Ovary (tissue), 3 donors: ENCODE measurements around the gene KRTAP10-9.

ENCODE experiments used
- EP300 ChIP-seq: sonication (generic); formaldehyde crosslinking; IDR thresholded peaks from one replicate; pipeline ENCODE4 v1.6.1; 2017; ENCODE audit warnings: antibody characterized with exemption
- POLR2A ChIP-seq: fragments of 450-650 bp; IDR thresholded peaks from one replicate; pipeline ENCODE4 v1.6.1; 2017; ENCODE audit warnings: antibody characterized with exemption, mild to moderate bottlenecking, moderate library complexity
- TF ChIP-seq, protein P1 (sequence below), 3 donors: fragments of 450-650 bp in 2 of 3; fragments of 200-600 bp in 1 of 3; IDR thresholded peaks; one replicate each; pipeline versions ENCODE4 v1.5.1 to v1.8.0; 2016 to 2022; ENCODE audit warnings: antibody characterized with exemption in 3 of 3, mild to moderate bottlenecking in 1 of 3
- donor health status: DM: no; HTN: no; CAD: no.

DNA sequence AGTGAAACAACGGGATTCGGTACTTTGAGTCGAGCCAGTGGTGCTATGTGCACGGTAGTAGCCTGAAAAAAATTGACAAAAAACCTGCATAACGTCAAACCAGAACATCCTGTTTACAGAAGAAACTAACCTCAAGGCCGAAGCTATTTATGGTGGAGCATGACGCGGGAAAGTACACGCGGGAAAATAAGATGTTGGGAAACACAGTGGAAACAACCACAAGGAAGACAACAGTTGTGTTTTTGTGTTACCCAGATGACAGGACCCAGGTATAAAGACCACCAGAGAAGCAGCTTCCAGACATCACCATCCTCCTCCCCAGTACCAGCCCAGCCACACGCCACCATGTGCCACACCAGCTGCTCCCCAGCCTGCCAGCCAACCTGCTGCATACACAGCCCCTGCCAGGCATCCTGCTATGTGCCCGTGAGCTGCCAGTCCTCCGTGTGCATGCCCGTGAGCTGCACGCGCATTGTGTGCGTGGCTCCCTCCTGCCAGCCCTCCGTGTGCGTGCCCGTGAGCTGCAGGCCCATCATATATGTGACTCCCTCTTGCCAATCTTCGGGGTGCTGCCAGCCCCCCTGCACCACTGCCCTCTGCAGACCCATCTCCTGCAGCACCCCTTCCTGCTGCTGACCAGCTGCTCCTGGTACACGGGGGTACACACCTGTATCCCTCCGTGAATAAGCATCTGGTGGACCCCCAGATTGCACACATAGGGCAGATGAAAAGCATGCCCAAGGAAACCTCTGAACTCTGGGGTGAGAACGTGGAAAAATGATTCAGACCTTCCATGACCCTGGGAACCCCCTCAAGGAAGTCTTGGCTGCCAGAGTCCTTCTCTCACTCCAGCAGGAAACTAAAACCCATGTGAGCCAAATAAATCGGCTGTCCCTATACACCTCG is 31.0 kb downstream of the KRTAP10-9 start, which contains the start of gene KRTAP12-3:
- TF ChIP-seq, protein P1, sequence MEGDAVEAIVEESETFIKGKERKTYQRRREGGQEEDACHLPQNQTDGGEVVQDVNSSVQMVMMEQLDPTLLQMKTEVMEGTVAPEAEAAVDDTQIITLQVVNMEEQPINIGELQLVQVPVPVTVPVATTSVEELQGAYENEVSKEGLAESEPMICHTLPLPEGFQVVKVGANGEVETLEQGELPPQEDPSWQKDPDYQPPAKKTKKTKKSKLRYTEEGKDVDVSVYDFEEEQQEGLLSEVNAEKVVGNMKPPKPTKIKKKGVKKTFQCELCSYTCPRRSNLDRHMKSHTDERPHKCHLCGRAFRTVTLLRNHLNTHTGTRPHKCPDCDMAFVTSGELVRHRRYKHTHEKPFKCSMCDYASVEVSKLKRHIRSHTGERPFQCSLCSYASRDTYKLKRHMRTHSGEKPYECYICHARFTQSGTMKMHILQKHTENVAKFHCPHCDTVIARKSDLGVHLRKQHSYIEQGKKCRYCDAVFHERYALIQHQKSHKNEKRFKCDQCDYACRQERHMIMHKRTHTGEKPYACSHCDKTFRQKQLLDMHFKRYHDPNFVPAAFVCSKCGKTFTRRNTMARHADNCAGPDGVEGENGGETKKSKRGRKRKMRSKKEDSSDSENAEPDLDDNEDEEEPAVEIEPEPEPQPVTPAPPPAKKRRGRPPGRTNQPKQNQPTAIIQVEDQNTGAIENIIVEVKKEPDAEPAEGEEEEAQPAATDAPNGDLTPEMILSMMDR (IDR thresholded peaks at IDR 0.05) = no peak
- TF ChIP-seq POLR2A = no peak
- no peak for TF ChIP-seq EP300
